Psoas muscle (tissue), 8 donors: Measurements from ENCODE around the gene GIMAP2. TPM values are rescaled to one million over a fixed set of nuclear protein-coding genes. Genes with fewer than 3 reads are reported as not detected.
"Not testable (repeated sequence)": the region's sequence is repeated elsewhere in the genome, so short reads cannot be mapped to it uniquely, and the experiment has no call there.

ENCODE experiments used
- ATAC-seq, 4 donors: fragments of 200-7000 bp; cut with Tn5 transposase; one replicate each; pipeline ENCODE4 v1.9.1; 2020; ENCODE audit warnings: moderate library complexity in 3 of 4, mild to moderate bottlenecking in 2 of 4
- DNase-seq, 2 donors: peaks; one replicate each; pipeline ENCODE4 v3.0.0-alpha.2; 2020
- H3K27ac ChIP-seq: fragments of 200-600 bp; one replicate; pipeline ENCODE4 v1.8.0; 2022
- H3K27me3 ChIP-seq, 3 donors: fragments of 200-600 bp in 1 of 3; one replicate each; pipeline versions ENCODE4 v1.6.1 to v1.8.0; 2013 to 2022; ENCODE audit warnings: low read length in 2 of 3, mild to moderate bottlenecking in 2 of 3, moderate library complexity in 1 of 3; ENCODE audit not compliant: insufficient read depth in 3 of 3
- H3K36me3 ChIP-seq, 2 donors: fragments of 200-600 bp in 1 of 2; one replicate each; pipeline versions ENCODE4 v1.6.1 to v1.8.0; 2013 to 2022; ENCODE audit warnings: low read depth in 1 of 2, mild to moderate bottlenecking in 1 of 2, moderate library complexity in 1 of 2; ENCODE audit not compliant: insufficient read depth in 1 of 2
- H3K4me1 ChIP-seq: fragments of 200-600 bp; one replicate; pipeline ENCODE4 v1.8.0; 2022
- H3K4me3 ChIP-seq: fragments of 200-600 bp; one replicate; pipeline ENCODE4 v1.8.0; 2022; ENCODE audit warnings: mild to moderate bottlenecking
- H3K9me3 ChIP-seq: fragments of 200-600 bp; one replicate; pipeline ENCODE4 v1.8.0; 2022
- CTCF ChIP-seq: fragments of 200-600 bp; IDR thresholded peaks from one replicate; pipeline ENCODE4 v1.8.0; 2022; ENCODE audit warnings: antibody characterized with exemption
- WGBS, 3 donors: extraction: QIAGEN DNeasy Blood & Tissue Kit; methylation state at CpG; one replicate each; pipeline versions ENCODE4 v1.1.6 to v1.1.7; 2013; 5-methylcytosine and 5-hydroxymethylcytosine counted together
- intact Hi-C, 2 donors: fragments of 100-400 bp; cut with DNase I; formaldehyde crosslinking; loops; one replicate each; pipeline versions ENCODE4 v1.11.0 to v1.14.2; 2022
- polyA plus RNA-seq, 3 donors: library from polyadenylated mRNA; stranded (reverse); fragments of 200-250 nt; gene quantifications; one replicate each; pipeline ENCODE4 v1.2.3, GENCODE V29; 2013
- total RNA-seq, 4 donors: library from RNA; stranded (reverse); fragmentation: NEBNext Ultra II Directional in 2 of 4; extraction: Animal tissue kit (Norgen Biotek cat#: 25700) in 2 of 4; gene quantifications; one replicate each; pipeline versions ENCODE4 v1.2.1 to v1.2.4, GENCODE V29; 2021 to 2023
- donor health status: healthy with polysubstance abuse.
- donor health status: DM: no; HTN: no; CAD: no; lungs with moderate emphysema.
- donor health status: Bipolar disorder and iron deficiency.
- donor health status: healthy.
- donor health status: DM: yes; HTN: yes; CAD: no.
- donor health status: DM: no; HTN: no; CAD: no.
- donor health status: DM: no; HTN: no; CAD: no.
- donor health status: DM: yes; HTN: yes; CAD: no.

GIMAP2 gene
- total and polyA plus RNA-seq, 7 donors: 1.4 to 5.3 (median 2.3) TPM

- intact Hi-C loops: no loop called here
- Histone ChIP-seq H3K9me3 (no peaks in the 10 kb centered on the region), H3K27me3 (peaks cover 0 to 2% (median 0%) of the 10 kb centered on the region in 3 donors), H3K4me1 (no peaks in the 10 kb centered on the region), H3K36me3 (no peaks in the 10 kb centered on the region), H3K27ac (no peak overlapping the region), H3K4me3 (no peak overlapping the region)
- DNase-seq (no peak), ATAC-seq (no peak)
- TF ChIP-seq CTCF: no peak
Observed at GRCh38 chr7:150666412-150666811, 19.1 kb upstream of the GIMAP2 start.

- H3K27ac ChIP-seq: no peak overlapping the region
- no peak for DNase-seq
- no peaks in the 10 kb centered on the region for H3K9me3 ChIP-seq
- no peaks in the 10 kb centered on the region for H3K36me3 ChIP-seq
- intact Hi-C loops: no loop called here
- H3K4me3 ChIP-seq: no peak overlapping the region
- WGBS, 3 donors: 41 to 70% (median 48%) methylated on average over 1 of the region's 1 CpG
- no peak for TF ChIP-seq CTCF
- H3K4me1 ChIP-seq: no peaks in the 10 kb centered on the region
- ATAC-seq: no peak
- H3K27me3 ChIP-seq: peaks cover 0 to 2% (median 0%) of the 10 kb centered on the region in 3 donors
Observed at GRCh38 chr7:150668472-150668911, 17.0 kb upstream of the GIMAP2 start.

GRCh38 chr7:150668977-150669376 is 16.5 kb upstream of the GIMAP2 start:
- H3K27me3 ChIP-seq: peaks cover 0 to 2% (median 0%) of the 10 kb centered on the region in 3 donors
- H3K27ac ChIP-seq: no peak overlapping the region
- H3K4me1 ChIP-seq: no peaks in the 10 kb centered on the region
- intact Hi-C loops: no loop called here
- DNase-seq (no peak), ATAC-seq (no peak)
- TF ChIP-seq CTCF: no peak
- H3K36me3 ChIP-seq: no peaks in the 10 kb centered on the region
- H3K9me3 ChIP-seq: no peaks in the 10 kb centered on the region
- H3K4me3 ChIP-seq: no peak overlapping the region

GRCh38 chr7:150671798-150672585 is 13.5 kb upstream of the GIMAP2 start:
- H3K36me3 ChIP-seq, H3K4me3 ChIP-seq, H3K27ac ChIP-seq, H3K4me1 ChIP-seq, H3K27me3 ChIP-seq, DNase-seq, intact Hi-C loops, ATAC-seq, H3K9me3 ChIP-seq: not testable (repeated sequence)
- 86 to 89% (median 88%) methylated on average over 7 of the region's 7 CpGs for WGBS, 3 donors

GRCh38 chr7:150675714-150676113 is 9.8 kb upstream of the GIMAP2 start:
- no peaks in the 10 kb centered on the region for H3K4me1 ChIP-seq
- intact Hi-C loops: no loop called here
- H3K27ac ChIP-seq: no peak overlapping the region
- no peak for DNase-seq
- H3K36me3 ChIP-seq: no peaks in the 10 kb centered on the region
- no peak for ATAC-seq
- no peak overlapping the region for H3K4me3 ChIP-seq
- H3K27me3 ChIP-seq: peaks cover 0 to under 1% (median 0%) of the 10 kb centered on the region in 3 donors
- no peaks in the 10 kb centered on the region for H3K9me3 ChIP-seq
- no peak for TF ChIP-seq CTCF
- WGBS, 3 donors: 50 to 69% (median 68%) methylated on average over 2 of the region's 2 CpGs

- H3K36me3 ChIP-seq, H3K9me3 ChIP-seq, H3K4me1 ChIP-seq, H3K4me3 ChIP-seq, intact Hi-C loops, ATAC-seq, H3K27ac ChIP-seq, H3K27me3 ChIP-seq, DNase-seq: not testable (repeated sequence)
Observed at GRCh38 chr7:150676276-150676675, 9.2 kb upstream of the GIMAP2 start.

GRCh38 chr7:150676854-150677253 is 8.7 kb upstream of the GIMAP2 start:
- H3K4me1 ChIP-seq, H3K27me3 ChIP-seq, intact Hi-C loops, H3K36me3 ChIP-seq, ATAC-seq, H3K27ac ChIP-seq, DNase-seq, H3K9me3 ChIP-seq, H3K4me3 ChIP-seq: not testable (repeated sequence)
- WGBS, 3 donors: 22 to 31% (median 28%) methylated on average over 3 of the region's 3 CpGs

- 77 to 82% (median 78%) methylated on average over 11 of the region's 11 CpGs for WGBS, 3 donors
- intact Hi-C loops, H3K27ac ChIP-seq: not testable (repeated sequence)
Observed at GRCh38 chr7:150678601-150679000, 6.9 kb upstream of the GIMAP2 start.

More at GRCh38 chr7:150678601-150679000, 6.9 kb upstream of the GIMAP2 start:
- H3K4me1 ChIP-seq, DNase-seq, H3K36me3 ChIP-seq, H3K9me3 ChIP-seq, H3K27me3 ChIP-seq, H3K4me3 ChIP-seq, ATAC-seq: not testable (repeated sequence)
